Endothelial cell of umbilical vein (primary cell): Measurements from ENCODE around the gene IFT88.

Experiments
- CTCF ChIP-seq, 2 donors: IDR thresholded peaks; 1 replicate in 1 of 2; 2 replicates in 1 of 2; pipeline ENCODE4 v1.5.1; 2011; ENCODE audit warnings: low read length in 2 of 2, mild to moderate bottlenecking in 2 of 2, moderate library complexity in 2 of 2, control low read depth in 1 of 2, inconsistent platforms in 1 of 2, low read depth in 1 of 2; ENCODE audit not compliant: insufficient read depth in 1 of 2; ENCODE audit errors: extremely low read depth in 1 of 2
- EZH2 ChIP-seq: IDR thresholded peaks from 2 replicates; pipeline ENCODE4 v1.6.1; 2012; ENCODE audit warnings: borderline replicate concordance, low read depth, mild to moderate bottlenecking, moderate library complexity, low read length, inconsistent platforms; ENCODE audit not compliant: severe bottlenecking
- FOS ChIP-seq: IDR thresholded peaks from 2 replicates; pipeline ENCODE4 v1.6.1; 2011; ENCODE audit warnings: mild to moderate bottlenecking, low read length, moderate library complexity, borderline replicate concordance; ENCODE audit not compliant: insufficient read depth
- GATA2 ChIP-seq: IDR thresholded peaks from 2 replicates; pipeline ENCODE4 v1.7.0; 2011; ENCODE audit warnings: low read depth, mild to moderate bottlenecking, moderate library complexity, mixed read lengths, low read length; ENCODE audit not compliant: insufficient read length, insufficient read depth
- JUN ChIP-seq: IDR thresholded peaks from 2 replicates; pipeline ENCODE4 v1.6.1; 2011; ENCODE audit warnings: borderline replicate concordance, low read depth; ENCODE audit not compliant: insufficient read length, insufficient read depth
- MAX ChIP-seq: IDR thresholded peaks from 2 replicates; pipeline ENCODE4 v1.6.1; 2011; ENCODE audit not compliant: insufficient read depth, insufficient read length
- MYC ChIP-seq: IDR thresholded peaks from one replicate; pipeline ENCODE4 v1.6.1; 2011; ENCODE audit warnings: mild to moderate bottlenecking, low read depth, low read length
- POLR2A ChIP-seq: IDR thresholded peaks from 2 replicates; pipeline ENCODE4 v1.6.1; 2012; ENCODE audit warnings: low read depth, mild to moderate bottlenecking, control low read depth, low read length
- POLR2AphosphoS5 ChIP-seq: IDR thresholded peaks from 2 replicates; pipeline ENCODE4 v1.6.1; 2012; ENCODE audit warnings: low read depth, mild to moderate bottlenecking, control low read depth, low read length, moderate library complexity; ENCODE audit not compliant: insufficient read depth

GRCh38 chr13:20702530-20702914, 135.6 kb downstream of the IFT88 start:
- no peak for TF ChIP-seq CTCF (IDR thresholded peaks at IDR 0.05; ENCODE audit: extremely low read depth in 1 of 2, insufficient read depth in 1 of 2, low read depth in 1 of 2, low read length in 2 of 2)
- TF ChIP-seq POLR2A: no peak
- TF ChIP-seq EZH2: no peak
- TF ChIP-seq MAX: no peak
- no peak for TF ChIP-seq FOS
- no peak for TF ChIP-seq JUN
- TF ChIP-seq POLR2AphosphoS5: no peak
- TF ChIP-seq GATA2: no peak
- no peak for TF ChIP-seq MYC
